ENCODE data around the gene SPACA4.
"Not testable (repeated sequence)": the region's sequence is repeated elsewhere in the genome, so short reads cannot be mapped to it uniquely, and the experiment has no call there.

The SPACA4 gene

DNA sequence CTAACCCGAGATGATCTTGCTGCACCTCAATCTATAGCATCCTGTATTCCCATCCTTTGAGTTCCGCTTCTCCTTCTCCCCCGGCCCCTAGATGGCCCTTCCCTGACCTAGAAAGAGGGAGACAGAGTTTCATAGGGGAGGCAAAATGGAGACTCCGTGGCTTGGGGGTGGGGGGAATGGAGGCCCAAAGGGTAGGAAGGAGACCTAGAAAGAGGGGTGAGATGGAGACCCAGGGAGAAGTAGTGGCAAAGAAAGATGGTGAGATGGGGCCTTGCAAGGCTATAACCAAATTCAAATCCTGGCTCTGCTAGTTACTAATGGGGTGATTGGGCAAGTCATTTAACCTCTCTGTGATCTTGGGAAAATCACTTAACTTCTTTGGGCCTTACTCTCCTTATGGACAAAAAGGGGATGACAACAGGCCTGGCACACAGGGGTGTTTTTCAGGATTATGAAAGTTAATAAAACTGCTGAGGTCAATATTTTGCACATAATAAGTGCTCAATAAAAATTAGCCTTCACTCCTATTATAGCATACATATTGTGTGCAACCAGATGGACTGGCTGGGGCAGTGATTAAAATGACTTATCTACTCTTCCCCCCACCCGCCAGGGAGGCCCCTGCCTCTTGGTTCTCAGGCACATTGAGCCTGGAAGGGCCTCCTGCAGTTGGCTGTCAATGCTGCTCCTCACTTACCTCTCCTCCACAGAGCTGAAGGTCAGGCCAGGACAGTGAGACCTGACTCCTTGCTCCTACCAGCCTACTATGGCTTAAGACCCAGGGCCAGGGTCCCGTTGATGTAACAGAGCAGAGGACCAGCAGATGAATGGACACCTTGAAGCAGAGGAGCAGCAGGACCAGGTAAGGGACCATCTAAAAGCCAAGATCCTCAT lies 13.4 kb downstream of the SPACA4 start:
- DNase-seq, result no peak

DNA sequence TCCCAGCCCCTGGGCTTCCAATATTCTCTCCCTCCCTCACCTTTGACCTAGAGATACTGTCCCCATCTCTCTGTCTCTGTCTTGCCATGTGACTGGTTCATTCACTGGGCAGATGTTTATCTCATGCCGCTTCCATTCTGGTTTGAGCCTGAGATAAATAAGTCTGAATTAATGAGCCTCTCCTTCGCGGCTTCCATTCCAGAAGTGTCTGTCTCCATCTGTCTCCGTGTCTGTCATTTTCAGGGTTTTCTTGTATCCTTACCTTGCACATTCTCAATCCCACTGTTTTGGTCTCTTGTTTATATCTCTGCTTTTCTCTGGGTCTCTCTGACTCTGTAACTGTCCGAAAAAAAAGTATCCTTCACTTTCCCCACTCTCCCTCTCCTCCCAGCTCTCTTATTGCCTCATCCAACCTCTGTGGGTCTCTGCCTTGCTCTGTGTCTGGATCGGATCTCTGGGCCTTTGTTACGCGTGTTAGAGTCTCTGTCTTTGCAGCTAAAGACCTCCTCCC lies 17.1 kb downstream of the SPACA4 start:
- DNase-seq, result no peak

DNA sequence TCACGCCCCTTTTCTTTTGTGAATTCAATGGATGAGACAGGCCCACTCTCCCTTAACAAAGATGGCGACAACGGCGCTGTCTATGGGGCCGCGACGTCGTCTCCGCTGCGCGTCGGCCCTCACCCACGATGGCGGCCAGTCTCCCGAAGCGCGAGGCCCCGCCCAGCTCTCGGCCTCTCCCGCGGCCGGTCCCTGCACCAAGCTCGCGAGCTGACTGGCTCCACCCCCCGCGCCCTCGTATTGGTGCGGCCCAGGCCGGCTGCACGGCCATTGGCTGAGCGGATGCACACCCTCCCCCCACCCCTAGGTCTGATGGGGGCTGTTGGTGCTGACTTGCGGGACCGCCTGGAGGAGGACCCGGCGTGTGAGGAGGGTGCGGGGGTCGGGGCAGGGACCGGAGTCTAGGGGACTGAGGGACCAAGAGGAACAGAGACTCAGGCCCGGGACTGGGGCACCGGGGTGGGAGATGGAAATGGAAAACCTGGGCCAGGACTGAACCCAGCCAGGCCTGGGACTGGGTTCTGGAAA lies 17.6 kb downstream of the SPACA4 start:
- peak; percentile 98 for DNase-seq

DNA sequence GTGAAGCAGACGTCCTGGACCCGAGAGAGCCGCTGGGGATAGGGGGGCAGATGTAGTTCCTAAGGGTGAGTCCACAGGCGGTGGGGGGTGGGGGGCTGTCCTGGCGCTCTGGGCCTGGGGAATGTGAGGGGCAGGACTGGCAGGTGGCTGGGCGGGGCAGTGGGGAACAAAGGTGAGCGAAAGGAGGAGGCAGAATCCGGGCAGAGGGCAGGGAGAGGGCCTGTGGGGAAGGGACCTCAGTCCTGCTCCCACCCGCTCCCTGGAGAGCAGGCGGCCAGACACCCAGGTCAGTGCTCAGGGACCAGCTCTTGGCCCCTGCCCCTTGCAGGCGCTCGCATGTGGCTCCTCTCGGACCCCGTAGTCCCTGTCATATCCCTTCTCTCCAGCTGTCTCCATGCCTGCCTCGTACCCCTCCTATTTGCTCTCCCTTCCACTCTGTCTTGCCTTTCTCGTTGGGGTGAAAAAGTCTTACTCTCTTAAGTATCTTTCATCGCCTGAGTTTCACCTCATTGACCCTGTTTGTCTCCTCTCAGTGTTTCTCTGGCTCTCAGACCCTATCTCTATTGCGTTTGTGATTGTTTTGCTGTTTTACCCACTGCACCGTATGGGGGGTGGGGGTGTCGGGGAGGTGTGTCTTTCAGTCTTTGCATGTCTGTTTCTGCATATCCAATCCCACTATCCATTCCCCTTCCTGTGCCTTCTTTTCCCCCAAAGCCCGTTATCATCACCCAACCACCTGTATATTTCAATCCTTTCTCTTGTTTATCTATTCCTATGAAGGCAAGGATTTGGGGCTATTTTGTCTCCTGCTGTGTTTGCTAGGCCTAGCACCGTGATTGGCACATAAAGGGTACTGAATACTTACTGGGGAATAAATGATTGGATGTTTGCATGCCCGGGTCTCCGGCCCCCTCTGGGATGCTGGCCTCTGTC lies 18.5 kb downstream of the SPACA4 start:
- no peak for DNase-seq

DNA sequence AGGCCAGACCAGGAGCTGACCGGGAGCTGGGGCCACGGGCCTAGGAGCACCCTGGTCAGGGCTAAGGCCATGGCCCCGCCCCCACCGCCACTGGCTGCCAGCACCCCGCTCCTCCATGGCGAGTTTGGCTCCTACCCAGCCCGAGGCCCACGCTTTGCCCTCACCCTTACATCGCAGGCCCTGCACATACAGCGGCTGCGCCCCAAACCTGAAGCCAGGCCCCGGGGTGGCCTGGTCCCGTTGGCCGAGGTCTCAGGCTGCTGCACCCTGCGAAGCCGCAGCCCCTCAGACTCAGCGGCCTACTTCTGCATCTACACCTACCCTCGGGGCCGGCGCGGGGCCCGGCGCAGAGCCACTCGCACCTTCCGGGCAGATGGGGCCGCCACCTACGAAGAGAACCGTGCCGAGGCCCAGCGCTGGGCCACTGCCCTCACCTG lies 19.4 kb downstream of the SPACA4 start:
- no peak for DNase-seq

DNA sequence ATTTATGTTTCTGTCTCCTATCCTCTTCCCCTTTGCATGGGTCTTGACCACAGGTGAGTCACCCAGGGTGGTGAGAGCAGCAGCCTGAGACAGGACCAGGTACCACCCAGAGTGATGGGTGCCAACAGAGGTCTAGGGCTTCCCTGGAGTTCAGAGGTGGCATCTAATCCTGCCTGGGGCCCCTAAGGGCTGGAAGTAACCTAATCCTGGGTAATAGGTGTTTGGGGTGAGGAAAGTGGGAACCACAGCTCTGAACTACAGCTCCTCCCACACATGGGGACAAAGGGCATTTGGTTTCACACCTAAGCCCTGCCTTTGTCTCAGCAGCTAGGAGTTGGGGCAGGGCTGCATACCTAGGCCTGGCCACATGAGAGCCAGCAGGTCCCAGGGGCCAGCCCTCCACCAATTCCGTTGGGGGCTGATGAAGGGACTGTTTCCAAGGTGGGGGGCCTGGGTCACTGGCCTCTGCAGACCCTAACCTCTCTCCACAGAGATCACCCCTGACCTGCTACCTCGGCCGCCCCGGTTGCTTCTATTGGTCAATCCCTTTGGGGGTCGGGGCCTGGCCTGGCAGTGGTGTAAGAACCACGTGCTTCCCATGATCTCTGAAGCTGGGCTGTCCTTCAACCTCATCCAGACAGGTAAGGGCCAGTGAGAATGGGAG lies 20.8 kb downstream of the SPACA4 start:
- DNase-seq, result no peak

DNA sequence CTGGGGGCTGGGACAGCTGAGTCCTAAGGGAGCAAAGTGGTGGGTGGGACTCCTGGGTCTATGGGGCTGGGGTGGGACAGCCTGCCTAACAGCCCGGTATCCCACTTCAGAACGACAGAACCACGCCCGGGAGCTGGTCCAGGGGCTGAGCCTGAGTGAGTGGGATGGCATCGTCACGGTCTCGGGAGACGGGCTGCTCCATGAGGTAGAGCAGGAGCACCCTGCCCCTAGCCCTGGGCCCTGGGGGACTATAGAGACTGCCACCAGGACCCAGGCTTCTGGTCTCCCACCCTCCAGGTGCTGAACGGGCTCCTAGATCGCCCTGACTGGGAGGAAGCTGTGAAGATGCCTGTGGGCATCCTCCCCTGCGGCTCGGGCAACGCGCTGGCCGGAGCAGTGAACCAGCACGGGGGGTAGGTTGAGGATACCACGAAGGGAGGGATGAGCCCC lies 21.3 kb downstream of the SPACA4 start:
- no peak for DNase-seq

DNA sequence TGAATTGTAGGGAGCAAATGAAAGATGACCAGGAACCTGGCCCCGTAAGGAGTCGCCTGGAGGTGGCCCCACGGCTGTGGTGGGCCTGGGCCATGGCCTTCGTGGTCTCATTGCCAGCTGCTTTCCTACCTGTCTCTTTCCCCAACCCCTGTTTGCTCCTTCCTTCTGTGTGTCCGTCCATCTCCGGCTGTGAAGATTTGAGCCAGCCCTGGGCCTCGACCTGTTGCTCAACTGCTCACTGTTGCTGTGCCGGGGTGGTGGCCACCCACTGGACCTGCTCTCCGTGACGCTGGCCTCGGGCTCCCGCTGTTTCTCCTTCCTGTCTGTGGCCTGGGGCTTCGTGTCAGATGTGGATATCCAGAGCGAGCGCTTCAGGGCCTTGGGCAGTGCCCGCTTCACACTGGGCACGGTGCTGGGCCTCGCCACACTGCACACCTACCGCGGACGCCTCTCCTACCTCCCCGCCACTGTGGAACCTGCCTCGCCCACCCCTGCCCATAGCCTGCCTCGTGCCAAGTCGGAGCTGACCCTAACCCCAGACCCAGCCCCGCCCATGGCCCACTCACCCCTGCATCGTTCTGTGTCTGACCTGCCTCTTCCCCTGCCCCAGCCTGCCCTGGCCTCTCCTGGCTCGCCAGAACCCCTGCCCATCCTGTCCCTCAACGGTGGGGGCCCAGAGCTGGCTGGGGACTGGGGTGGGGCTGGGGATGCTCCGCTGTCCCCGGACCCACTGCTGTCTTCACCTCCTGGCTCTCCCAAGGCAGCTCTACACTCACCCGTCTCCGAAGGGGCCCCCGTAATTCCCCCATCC lies 22.1 kb downstream of the SPACA4 start:
- no peak for DNase-seq

DNA sequence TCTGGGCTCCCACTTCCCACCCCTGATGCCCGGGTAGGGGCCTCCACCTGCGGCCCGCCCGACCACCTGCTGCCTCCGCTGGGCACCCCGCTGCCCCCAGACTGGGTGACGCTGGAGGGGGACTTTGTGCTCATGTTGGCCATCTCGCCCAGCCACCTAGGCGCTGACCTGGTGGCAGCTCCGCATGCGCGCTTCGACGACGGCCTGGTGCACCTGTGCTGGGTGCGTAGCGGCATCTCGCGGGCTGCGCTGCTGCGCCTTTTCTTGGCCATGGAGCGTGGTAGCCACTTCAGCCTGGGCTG lies 22.7 kb downstream of the SPACA4 start:
- DNase-seq, result no peak

DNA sequence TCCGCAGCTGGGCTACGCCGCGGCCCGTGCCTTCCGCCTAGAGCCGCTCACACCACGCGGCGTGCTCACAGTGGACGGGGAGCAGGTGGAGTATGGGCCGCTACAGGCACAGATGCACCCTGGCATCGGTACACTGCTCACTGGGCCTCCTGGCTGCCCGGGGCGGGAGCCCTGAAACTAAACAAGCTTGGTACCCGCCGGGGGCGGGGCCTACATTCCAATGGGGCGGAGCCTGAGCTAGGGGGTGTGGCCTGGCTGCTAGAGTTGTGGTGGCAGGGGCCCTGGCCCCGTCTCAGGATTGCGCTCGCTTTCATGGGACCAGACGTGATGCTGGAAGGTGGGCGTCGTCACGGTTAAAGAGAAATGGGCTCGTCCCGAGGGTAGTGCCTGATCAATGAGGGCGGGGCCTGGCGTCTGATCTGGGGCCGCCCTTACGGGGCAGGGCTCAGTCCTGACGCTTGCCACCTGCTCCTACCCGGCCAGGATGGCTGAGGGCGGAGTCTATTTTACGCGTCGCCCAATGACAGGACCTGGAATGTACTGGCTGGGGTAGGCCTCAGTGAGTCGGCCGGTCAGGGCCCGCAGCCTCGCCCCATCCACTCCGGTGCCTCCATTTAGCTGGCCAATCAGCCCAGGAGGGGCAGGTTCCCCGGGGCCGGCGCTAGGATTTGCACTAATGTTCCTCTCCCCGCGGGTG lies 23.2 kb downstream of the SPACA4 start:
- no peak for DNase-seq

DNA sequence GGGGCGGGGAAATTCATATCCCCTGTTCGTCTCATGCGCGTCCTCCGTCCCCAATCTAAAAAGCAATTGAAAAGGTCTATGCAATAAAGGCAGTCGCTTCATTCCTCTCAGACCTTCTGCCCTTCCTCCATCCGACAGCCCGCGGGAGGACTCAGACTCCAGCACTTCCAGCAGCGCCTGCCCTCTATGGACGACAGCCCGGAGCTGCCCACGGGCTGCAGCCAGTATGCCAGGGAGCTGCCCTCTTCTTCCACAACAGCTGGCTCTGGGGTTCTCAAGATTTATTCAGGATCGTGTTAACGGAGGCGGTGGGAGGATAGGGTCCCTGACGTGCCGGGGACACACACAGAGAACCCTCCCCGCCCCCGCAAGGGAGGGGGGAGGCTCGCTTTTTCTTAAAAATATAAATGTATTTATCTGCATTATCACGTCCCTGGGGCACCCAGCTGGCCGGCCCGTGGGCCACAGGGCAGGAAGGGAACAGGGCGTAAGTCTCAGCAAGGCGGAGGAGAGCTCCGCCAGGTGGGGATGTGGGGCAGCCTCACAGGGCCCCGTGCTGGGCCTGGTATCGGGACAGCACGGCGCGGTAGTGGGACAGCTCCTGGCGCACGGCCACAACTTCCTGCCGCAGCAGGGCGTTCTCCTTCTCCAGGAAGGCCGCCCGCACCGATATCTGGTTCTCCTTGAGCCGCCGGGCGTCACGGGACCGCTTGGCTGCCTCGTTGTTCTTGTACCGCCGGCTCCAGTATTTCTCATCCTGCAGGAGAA lies 23.9 kb downstream of the SPACA4 start:
- no peak for DNase-seq

DNA sequence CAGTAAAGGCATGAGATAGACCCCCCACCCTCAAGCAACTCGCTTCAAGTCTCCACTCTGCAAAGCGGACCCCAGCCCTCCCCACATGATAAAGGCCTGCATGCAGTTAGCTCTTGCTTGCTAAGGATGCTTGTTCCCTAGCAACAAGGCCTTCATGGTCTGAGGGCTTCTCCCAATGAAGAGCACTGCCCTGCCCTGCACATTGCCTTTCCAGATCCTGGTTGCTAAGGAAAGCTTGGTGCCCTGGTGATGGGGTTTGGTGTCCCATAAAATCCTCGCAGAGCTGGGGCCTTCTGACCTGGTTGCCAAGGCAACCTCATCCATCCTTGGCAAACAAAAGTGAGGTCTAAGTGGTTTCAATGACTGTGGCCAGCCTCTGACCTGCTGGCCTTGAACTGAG lies 24.7 kb downstream of the SPACA4 start:
- no peak for DNase-seq

DNA sequence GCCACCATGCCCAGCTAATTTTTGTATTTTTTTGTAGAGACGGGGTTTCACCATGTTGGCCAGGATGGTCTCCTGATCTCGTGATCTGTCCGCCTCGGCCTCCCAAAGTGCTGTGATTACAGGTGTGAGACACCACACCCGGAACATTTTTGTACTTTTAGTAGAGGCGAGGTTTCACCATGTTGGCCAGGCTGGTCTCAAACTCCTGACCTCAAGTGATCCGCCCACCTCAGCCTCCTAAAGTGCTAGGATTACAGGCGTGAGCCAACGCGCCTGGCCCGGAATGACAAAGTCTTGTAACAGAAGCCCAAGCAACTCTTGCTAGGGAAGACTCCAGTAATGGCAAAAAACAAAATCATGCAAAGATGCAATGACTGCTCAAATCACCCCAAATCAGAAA lies 25.7 kb downstream of the SPACA4 start:
- DNase-seq, result not testable (repeated sequence)

DNA sequence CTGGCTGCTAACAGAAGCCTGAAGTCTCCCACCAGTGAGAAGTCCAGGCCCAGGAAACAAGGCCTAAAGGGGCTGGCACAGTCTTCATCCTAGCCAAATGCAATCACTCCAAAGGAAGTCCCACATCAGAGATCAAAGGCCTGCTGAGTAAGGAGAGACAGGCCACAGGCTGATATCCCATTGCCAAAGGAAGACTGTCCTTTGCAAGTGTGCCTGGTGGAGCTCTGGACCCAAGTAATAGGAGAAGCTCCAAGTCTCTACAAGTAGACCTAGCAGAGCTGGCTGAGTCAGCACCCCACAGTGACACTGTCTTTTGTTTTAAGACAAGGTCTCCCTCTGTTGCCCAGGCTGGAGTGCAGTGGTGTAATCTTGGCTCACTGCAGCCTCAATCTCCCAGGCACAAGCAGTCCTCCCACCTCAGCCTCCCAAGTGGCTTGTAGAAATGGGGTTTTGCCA lies 26.2 kb downstream of the SPACA4 start:
- DNase-seq, result no peak

DNA sequence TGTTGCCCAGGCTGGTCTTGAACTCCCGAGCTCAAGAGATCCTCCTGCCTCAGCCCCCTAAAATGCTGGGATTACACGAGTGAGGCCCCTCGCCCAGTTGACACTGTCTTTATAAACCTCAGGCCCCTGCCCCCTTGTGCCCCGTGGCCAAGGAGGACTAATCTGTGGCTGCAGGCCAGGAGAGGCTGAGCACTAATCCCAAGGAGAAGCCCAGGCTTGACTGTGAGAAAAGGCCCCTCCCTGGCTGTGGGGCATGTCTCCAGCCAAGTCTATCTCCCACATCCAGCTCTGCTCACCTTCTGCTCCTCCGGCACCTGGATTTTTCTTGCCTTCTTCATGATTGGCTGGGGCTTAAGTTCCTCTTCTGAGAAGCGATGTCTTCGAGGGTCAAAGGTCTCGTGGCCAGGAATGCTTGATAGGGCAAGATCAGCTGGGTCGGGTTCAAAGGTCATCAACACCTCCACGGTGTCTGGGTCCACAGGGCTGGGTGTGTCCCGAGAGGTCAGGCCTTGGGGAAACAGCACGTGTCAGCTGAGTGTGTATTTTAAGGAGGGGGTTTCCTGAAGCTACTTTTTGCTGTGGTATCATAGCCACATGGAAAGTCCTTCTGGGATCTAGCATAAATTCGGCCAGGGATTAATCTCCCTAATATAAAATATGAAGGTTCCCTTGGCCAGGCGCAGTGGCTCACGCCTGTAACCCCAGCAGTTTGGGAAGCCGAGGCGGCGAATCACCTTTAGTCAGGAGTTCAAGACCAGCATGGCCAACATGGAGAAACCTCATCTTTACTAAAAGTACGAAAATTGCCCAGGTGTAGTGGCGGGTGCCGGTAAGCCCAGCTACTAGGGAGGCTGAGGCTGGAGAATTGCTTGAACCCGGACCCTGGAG lies 26.9 kb downstream of the SPACA4 start:
- no peak for DNase-seq

DNA sequence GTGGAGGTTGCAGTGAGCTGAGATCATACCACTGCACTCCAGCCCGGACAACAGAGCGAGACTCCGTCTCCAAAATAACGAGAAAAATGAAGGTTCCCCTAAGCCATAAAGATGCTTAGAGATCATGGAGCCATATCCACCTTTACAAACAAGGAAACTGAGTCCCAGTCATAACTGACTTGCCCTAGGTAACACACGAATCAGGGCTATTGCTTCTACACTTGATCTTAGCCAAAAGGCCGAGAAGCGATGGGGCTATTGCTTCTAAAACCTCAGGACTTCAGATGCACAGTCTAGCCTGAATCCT lies 27.4 kb downstream of the SPACA4 start:
- no peak for DNase-seq

DNA sequence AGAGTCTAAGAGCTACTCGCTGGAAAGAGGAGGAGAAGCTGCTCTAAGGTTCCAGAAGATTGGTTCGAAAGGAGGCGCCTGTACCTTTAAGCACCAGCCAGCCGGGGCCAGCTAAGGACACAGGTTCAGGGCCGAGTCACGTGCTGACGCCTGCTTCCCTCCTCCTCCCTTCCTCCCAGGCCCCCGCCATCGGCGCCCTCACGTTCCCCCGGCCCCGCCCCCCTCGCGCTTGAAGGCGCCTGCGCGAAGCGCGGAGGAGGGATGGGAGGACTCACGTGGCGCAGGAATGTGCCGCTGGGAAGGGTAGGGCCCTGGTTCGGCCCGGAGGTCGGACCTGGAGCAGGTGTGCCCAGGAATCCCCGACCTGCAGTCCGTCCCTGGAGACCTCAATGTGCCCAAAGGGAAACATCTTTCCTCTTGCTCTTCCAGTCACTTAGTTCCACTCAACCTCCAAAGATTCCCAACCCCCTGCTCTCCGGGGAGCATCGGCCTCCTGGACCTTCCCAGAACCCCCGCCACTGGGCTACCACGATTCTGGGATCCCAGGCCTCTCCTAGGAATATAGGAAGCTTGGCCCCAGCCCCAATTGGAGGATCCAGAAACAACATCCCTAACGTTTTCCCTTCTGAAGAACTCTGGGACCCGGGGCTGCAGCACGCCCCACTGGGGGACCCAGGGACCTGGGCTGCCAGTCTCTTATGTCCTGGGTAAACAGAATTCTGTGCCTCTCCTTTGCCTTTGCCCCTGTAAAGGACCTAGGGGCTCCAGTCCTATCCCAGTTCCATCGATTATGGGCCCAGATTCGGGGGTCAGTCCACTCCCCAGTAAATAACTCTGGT lies 28.1 kb downstream of the SPACA4 start:
- peak; percentile 93 for DNase-seq

DNA sequence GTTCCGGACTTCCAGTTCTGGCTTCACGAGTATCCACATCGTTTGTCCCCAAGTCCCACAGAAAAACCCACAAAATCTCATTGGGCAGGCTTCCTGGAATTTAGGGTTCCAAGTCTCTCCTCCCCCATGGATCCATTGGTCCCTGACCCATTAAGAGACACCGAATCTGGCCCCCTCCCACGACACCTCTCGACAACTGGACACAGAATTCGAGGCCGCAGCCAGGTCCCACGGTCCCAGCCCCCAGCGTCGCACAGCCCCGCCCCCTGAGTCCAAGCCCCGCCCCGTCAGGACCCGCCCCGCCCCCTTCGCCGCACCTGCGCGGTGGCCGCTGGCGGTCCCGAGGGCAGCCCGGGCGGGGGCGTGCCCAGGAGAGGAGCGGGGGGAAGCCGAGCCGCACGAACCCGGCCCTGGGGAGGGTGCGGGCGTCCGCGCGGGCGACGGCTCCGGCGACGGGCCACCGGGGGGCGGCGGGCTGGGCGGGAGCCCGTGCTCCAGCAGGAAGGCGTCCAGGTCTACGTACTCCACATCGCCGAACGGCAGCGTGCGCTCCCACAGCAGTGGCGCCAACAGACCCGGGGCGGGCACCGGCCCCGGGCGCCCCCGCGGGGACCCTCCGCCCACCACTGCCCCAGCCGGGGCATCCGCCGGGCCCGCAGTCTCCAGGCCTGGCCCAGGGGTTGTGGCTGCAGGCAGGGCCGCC lies 28.9 kb downstream of the SPACA4 start:
- DNase-seq, result peak; percentile 57

All from COR-L47 (cell line).